C4-2B (cell line): ENCODE data around the gene CPLX1.

Source experiments
- ZFX ChIP-seq: fragments of 450-650 bp; IDR thresholded peaks from 2 replicates; pipeline ENCODE4 v1.6.1; 2017
- TF ChIP-seq, protein P1 (sequence below): fragments of 450-650 bp; conservative IDR thresholded peaks from 2 replicates; pipeline ENCODE4 v1.5.1; 2017; ENCODE audit warnings: mild to moderate bottlenecking

DNA sequence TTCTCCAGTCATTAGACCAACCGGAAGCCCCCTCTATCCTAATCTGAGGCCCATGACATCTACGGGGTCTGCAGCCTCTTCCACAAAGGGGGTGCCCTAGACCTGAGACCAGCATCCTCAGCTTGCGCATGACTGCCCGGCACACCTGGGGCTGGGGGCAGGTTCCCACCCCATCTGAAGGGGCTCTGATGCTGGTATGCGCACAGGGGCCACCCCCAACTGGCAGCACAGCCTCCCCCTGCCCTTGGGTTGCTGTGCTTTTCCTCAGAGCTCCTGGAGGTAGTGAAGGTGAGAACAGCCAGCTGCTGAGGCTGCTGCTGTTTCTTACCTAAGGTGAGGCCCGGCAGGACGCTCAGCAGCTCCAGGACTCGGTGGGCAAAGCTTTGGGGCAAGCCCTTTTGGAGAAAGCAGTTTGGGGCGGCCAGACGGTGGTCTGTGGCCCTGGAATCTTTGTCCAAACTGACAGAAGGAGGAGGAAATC lies 18.9 kb upstream of the CPLX1 start:
- TF ChIP-seq, protein P1, sequence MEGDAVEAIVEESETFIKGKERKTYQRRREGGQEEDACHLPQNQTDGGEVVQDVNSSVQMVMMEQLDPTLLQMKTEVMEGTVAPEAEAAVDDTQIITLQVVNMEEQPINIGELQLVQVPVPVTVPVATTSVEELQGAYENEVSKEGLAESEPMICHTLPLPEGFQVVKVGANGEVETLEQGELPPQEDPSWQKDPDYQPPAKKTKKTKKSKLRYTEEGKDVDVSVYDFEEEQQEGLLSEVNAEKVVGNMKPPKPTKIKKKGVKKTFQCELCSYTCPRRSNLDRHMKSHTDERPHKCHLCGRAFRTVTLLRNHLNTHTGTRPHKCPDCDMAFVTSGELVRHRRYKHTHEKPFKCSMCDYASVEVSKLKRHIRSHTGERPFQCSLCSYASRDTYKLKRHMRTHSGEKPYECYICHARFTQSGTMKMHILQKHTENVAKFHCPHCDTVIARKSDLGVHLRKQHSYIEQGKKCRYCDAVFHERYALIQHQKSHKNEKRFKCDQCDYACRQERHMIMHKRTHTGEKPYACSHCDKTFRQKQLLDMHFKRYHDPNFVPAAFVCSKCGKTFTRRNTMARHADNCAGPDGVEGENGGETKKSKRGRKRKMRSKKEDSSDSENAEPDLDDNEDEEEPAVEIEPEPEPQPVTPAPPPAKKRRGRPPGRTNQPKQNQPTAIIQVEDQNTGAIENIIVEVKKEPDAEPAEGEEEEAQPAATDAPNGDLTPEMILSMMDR: no peak
- TF ChIP-seq ZFX: no peak
